GM18499 (cell line): Measurements from ENCODE around the gene CCNB2.
"Not testable (repeated sequence)": the region's sequence is repeated elsewhere in the genome, so short reads cannot be mapped to it uniquely, and the experiment has no call there.

Experiments
- ATAC-seq: cut with Tn5 transposase; IDR thresholded peaks from one replicate; pipeline ENCODE4 v1.9.1; 2021; ENCODE audit warnings: moderate number of reproducible peaks; ENCODE audit not compliant: insufficient read depth, unreplicated experiment

Gene CCNB2

DNA sequence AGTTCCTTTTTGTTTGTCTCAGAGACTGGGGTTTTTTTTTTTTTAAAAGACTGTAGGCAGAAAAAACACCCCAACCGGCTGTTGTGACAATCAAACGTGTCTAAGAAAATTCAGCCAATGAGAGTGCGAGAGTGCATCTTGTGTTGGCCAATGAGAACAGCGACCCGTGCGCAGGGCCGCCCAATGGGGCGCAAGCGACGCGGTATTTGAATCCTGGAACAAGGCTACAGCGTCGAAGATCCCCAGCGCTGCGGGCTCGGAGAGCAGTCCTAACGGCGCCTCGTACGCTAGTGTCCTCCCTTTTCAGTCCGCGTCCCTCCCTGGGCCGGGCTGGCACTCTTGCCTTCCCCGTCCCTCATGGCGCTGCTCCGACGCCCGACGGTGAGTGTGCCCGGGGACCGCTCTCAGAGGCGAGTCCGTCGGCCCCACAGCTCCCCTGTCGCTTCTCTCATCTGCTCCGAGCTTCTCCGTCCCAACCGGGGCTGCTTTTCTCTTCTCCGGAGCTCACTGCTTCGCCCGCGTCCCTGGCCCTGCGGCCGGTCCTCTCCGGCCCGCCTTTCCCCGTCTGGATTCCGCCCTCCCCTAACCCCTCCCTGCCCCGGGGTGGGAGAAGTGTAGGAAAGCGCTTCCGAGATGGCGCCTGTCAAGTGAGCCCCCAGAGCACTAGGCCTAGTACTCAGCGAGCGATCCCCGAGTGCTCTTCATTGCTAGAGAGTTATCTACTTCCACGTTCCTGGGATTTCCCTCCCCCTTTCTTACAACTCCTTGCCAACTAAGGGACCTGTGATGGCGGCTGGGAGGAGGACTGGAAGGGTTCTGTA lies at the start of gene CCNB2:
Gene CCNB2 (plus strand): TSS at position 235 of the 821 bp plus-strand sequence. CDS start 123 bp downstream, at position 358.
- ATAC-seq, result peak; percentile 87

DNA sequence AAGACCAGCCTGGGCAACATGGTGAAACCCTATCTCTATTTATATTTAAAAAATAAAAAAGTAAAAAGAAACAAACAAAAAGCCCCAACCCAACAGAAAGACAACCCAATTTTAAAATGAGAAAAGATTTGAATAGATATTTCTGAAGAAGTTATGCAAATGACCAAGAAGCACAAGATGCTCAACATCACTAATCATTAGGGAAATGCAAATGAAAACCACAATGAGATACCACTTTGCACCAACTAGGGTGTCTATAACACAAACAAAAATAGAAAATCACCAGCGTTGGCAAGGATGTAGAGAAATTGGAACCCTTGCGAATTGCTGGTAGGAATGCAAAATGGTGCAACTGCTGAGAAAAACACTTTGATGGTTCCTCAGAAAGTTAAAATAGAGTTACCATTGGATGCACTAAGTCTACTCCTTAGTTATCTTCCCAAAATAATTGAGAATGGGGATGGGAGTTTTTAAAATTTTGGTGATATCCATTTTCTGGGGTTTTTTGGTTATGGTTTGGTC lies 45.8 kb upstream of the CCNB2 start:
- ATAC-seq, result no peak

DNA sequence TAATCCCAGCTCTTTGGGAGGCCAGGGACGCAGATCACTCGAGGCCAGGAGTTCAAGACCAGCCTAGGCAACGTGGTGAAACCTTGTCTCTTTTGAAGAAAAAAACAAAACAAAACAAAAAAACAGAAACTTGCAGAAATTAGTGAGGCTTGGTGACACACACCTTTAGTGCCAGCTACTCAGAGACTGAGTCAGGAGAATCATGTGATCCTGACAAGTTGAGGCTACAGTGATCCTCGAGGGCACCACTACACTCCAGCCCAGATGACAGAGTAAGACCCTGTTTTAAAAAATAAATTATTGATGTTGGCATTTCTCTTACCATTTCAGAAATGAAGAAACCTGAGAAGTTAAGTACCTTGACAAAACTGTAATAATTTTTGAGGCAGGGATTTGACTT lies 44.6 kb upstream of the CCNB2 start:
- no peak for ATAC-seq

- no peak for ATAC-seq
Measured at GRCh38 chr15:59063042-59063441, 41.9 kb upstream of the CCNB2 start.

DNA sequence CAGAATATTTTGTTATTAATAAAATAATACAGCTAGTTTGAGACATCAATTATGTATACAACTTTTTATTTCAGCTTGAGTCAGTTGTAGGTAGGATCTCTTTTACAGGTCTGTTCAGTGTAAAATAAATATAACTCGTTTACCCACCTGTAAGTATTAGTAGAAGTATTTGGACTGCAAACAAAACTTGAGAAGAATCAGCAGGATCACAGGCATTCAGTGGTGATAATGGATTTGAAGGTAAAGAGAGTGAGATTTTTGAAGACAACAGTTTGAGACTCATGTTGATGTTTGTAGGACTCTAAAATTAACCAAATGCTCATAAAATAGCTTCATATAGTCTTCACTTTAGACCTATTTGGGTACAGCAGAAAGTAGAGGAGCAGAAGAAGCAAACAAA lies 35.5 kb upstream of the CCNB2 start:
- ATAC-seq, result no peak

GRCh38 chr15:59074607-59075006 lies 30.3 kb upstream of the CCNB2 start:
- ATAC-seq, result no peak

- no peak for ATAC-seq
Measured at GRCh38 chr15:59087731-59088130, 17.2 kb upstream of the CCNB2 start.

DNA sequence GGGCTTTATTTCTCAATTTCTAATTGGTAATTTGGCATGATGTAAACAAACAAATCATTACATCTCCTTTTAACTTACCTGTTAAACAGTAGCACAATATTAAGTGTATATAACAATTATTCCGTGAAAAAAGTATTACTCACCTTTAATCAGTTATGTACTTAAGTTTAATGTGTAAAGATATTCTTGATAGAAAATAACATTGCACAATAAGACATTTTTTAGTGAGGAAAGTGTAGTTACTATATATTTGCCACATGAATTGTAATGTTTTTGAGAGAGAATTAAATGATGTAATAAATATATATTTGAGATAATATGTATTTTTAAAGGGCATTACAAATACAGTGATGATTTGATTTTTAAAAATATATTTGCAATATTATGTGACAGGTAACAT lies 10.9 kb upstream of the CCNB2 start:
- ATAC-seq, result no peak

DNA sequence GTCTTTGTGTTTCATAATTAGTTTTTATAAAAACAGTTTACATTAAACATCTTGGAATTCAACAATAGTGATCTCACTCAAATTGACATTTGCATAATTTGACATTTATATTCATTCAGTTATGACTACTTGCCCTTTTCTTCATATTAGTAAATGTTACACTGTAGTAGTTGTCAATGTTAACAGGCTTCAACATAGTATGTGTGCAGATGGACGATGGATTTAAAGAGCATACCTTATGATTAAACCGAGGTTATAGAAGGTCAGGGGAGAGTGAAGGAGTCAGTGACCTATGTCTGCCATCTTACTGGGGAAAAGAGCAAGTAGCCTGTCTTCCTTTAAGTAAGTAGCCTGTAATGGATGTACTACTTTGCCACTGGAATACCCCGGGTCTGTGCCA lies 8.5 kb upstream of the CCNB2 start:
- no peak for ATAC-seq

DNA sequence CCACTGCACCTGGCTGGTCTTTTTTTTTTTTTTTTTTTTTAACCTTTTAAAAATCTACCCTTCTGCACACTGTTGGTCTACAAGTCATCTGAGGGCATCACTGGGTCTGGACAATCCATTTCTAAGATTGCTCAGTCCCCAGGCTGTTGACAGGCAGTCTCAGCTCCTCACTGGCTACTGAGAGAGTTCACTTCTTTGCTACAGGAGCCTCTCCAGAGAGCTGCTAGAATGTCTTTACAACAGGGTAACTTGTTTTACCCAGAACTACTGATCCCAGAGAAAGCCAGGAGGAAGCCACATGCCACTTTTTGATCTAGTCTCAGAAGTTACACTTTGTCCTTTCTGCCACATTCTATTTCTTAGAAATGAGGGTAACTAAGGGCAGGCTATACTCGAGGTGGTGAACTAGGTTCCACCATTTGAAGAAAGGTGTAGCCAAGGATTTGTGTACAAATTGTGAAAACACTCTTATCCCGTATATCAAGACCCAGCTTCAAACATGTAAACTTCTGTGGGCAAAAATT lies 5.7 kb upstream of the CCNB2 start:
- no peak for ATAC-seq

DNA sequence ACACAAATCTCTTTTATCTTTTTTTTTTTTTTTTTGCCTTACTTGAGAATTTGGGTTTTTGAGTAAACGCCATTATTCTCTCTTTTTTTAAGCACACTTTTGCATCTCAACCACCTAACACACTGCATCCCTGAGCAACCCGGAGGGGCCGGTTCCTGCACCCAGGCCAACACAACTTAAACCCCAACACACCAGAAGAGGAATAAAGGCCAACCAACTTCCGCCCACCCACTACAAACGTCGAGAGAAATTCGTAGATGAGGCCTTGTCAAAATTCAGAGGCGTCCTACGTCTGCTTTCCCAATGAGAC lies 389 bp upstream of the CCNB2 start:
- peak; percentile 8 for ATAC-seq

GRCh38 chr15:59105854-59106253 lies 908 bp downstream of the CCNB2 start:
- ATAC-seq, result no peak

DNA sequence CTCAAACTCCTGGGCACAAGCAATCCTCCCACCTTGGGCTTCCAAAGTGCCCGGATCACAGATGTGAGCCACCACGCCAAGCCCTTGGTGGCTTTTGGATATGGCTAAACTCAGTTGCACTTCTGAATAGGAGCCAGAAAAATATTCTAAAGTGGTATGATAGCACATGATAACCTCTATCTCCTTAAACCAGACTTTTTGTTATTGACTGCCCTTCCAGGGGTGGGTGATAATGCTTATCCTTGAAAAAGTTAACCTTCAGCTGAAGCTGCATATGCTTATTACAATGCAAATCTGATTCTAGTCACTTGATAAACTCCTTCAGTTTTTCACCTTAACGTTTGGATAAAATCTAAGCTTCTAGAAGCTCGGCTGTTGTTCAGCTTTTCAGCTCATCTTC lies 6.3 kb downstream of the CCNB2 start:
- ATAC-seq, result no peak

GRCh38 chr15:59115047-59115446 lies 10.1 kb downstream of the CCNB2 start:
- ATAC-seq, result no peak

DNA sequence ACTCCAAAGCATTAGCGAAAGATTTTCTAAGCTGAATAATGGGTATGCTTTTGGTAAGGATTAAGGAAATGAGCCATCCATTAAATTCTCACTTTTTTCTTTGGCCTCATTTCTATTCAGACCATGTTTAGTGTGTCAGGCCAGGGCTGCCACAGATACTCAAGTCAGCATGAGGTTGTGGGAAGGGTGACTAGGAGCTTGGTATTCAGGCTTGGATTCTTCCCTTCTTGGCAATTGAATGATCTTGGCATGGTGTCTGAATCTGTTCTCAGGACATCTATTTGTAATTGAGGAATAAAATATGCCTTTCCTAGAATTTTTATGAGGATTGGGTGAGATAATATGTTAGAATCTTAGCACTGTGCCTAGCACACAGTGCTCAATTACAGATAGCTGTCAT lies 11.2 kb downstream of the CCNB2 start:
- ATAC-seq, result no peak

GRCh38 chr15:59116771-59117170 lies 11.8 kb downstream of the CCNB2 start:
- ATAC-seq, result no peak

- ATAC-seq, result no peak
Measured at GRCh38 chr15:59119625-59120024, 14.7 kb downstream of the CCNB2 start.

DNA sequence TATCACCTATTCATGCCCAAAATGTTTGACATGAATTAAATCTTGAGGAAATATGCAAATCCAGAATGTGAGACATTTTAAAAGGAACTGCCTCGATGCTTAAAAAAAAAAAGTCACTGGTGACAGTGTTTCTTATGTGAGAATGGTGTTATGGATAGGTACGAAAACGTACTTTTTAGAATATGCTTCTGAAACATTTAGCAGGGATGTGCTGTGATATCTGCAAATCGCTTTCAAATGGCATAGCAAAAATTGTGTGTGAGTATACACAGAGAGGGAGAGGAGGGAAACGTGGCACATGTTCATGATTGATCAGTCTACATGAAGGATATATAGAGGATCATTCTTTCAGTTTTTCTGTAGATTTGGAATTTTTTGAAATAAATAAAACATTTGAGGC lies 16.0 kb downstream of the CCNB2 start:
- no peak for ATAC-seq

GRCh38 chr15:59124261-59124660 lies 19.3 kb downstream of the CCNB2 start:
- ATAC-seq, result no peak

GRCh38 chr15:59125683-59126082 lies 20.7 kb downstream of the CCNB2 start:
- not testable (repeated sequence) for ATAC-seq

- not testable (repeated sequence) for ATAC-seq
Measured at GRCh38 chr15:59127255-59127654, 22.3 kb downstream of the CCNB2 start.

GRCh38 chr15:59131456-59131855 lies 26.5 kb downstream of the CCNB2 start:
- ATAC-seq, result no peak
